ENCODE results near the gene SMARCA4.
A peak's percentile ranks its signal among the peaks of the same experiment; 100 is the strongest.

The SMARCA4 gene

GRCh38 chr19:10995926-10996600 lies 35.2 kb downstream of the SMARCA4 start:
- Histone ChIP-seq H3K27ac (no peak overlapping the region), H3K4me3 (no peak overlapping the region)

- no peak overlapping the region for H3K4me3 ChIP-seq
- no peak overlapping the region for H3K27ac ChIP-seq
Observed at GRCh38 chr19:10998045-10998533, 37.3 kb downstream of the SMARCA4 start.

GRCh38 chr19:10998666-10999065 lies 37.8 kb downstream of the SMARCA4 start:
- no peak overlapping the region for H3K4me3 ChIP-seq
- H3K27ac ChIP-seq = no peak overlapping the region

DNA sequence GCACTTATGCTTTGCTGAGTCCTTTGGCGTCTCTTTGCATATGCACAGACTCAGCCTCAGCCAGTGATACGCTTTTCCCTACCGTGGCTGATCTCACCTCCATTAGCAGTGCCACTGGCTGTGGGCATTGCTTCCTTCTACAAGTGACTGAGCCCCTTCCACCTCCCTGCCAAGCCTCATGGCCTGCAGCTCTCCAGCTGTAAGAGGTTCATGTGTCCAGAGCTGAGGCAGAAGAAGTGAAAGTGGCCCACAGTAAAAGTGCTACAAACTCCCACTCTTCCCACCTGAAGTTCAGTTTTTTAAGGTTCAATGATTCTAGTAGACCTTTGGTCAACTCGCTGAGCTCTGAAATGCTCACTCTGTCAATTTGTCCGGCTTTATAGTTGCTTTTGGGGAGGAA lies 44.7 kb downstream of the SMARCA4 start:
- Histone ChIP-seq H3K27ac (no peak overlapping the region), H3K4me3 (no peak overlapping the region)

DNA sequence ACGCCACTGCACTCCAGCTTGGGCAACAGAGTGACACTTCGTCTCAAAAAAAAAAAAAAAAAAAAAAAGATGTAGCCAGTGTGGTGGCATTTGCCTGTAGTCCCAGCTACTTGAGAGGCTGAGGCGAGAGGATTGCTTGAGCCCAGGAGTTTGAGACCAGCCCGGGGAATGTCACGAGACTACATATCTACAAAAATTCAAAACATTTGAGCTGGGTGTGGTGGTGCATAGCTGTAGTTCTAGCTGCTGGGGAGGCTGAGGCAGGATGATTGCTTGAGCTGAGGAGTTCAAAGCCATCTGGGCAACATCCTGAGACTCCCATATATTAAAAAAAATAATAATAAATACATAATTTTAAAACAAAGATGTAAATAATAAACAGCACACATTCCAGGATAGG lies 46.6 kb downstream of the SMARCA4 start:
- Histone ChIP-seq H3K27ac (no peak overlapping the region), H3K4me3 (no peak overlapping the region)

DNA sequence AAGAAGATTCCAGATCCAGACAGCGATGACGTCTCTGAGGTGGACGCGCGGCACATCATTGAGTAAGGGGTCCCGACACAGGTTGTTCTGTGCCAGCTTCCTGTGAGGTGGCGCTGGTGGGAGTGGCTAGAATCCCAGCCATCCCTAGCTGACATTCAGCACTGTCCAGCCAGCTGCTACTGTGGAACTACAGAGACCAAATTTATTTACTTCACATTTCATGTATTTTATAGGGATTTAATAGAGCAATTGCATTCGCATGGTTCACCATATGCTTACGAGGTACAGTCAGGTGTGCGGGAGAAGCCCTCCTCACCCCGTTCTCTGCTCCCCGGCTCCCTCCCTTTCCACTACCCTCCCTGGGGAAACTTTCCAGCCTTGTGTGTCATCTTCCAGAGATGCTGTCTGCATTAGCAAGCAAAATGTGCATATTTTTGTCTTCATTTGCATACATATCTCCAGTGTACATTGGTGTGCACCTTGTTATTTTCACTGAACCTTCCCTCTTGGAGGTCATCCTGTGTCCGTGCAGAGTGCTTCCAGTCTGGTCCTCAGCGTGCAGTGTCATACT lies 47.2 kb downstream of the SMARCA4 start:
- H3K4me3 ChIP-seq = no peak overlapping the region
- no peak overlapping the region for H3K27ac ChIP-seq

GRCh38 chr19:11010041-11010440 lies 49.2 kb downstream of the SMARCA4 start:
- Histone ChIP-seq H3K27ac (no peak overlapping the region), H3K4me3 (no peak overlapping the region)

GRCh38 chr19:11012507-11012906 lies 51.7 kb downstream of the SMARCA4 start:
- no peak overlapping the region for H3K27ac ChIP-seq
- no peak overlapping the region for H3K4me3 ChIP-seq

GRCh38 chr19:11013771-11014170 lies 52.9 kb downstream of the SMARCA4 start:
- Histone ChIP-seq H3K27ac (no peak overlapping the region), H3K4me3 (no peak overlapping the region)

GRCh38 chr19:11014403-11014911 lies 53.6 kb downstream of the SMARCA4 start:
- H3K27ac ChIP-seq = no peak overlapping the region
- no peak overlapping the region for H3K4me3 ChIP-seq

DNA sequence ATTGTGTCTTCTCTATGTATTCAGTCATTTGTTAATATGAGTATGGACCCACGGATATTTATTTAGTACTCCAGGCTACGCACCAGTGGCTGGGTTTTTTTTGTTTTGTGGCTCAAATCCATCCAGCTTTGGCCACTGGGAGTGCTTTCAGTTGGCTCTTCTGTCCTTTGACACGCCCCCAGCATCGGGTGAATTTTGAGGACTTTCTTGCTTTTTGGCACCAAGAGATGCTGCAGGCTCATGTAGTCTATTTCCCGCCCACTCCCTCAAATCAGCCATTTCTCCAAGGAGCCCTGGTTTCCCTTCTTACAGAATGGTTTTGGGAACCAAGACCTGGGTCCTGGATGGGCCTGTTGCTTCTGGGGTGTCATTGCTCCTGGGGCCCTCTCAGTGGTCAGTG lies 55.8 kb downstream of the SMARCA4 start:
- no peak overlapping the region for H3K27ac ChIP-seq
- no peak overlapping the region for H3K4me3 ChIP-seq

- Histone ChIP-seq H3K27ac (peak overlapping the region in 3 of 21 experiments; percentile 12 to 67 (median 17)), H3K4me3 (no peak overlapping the region)
Observed at GRCh38 chr19:11017275-11018035, 56.6 kb downstream of the SMARCA4 start.

- Histone ChIP-seq H3K4me3 (no peak overlapping the region), H3K27ac (peak overlapping the region in 8 of 21 experiments; percentile 6 to 67 (median 14))
Observed at GRCh38 chr19:11018179-11018578, 57.3 kb downstream of the SMARCA4 start.

DNA sequence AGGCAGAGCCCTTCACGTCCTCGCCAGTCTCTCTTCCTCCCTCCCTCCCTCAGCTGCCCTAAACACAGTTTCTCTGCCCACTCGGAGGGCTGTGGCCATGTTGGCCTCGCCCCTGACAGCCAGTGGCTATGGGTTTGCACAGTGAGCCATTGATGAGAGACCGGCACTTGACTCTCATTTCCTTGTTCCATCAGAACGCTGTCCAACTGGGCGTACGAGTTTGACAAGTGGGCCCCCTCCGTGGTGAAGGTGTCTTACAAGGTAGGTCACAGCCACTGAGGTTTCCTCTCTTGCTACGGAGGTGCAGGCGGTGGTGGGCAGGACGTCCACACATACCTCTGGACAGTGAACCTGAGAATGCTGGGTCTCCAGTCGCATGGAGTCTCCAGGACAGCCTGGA lies 57.9 kb downstream of the SMARCA4 start:
- Histone ChIP-seq H3K4me3 (no peak overlapping the region), H3K27ac (peak overlapping the region in 7 of 21 experiments; percentile 6 to 67 (median 17))

DNA sequence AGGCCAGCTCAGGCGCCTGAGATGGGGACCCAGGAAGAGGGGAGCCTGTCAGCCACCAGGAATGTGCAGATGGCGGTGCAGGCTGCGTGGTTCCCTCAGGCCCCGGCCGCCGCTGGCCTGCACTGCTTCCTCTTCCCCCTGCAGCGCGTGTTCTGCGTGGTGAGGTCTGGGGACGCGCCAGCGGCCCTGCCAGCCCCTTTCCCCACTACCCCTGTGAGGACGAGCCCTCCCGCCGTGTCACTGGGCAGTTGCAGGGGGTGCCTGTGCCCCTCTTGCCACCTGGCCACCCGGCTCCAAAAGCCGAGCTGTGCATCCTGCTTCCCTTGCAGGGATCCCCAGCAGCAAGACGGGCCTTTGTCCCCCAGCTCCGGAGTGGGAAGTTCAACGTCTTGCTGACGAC lies 58.4 kb downstream of the SMARCA4 start:
- Histone ChIP-seq H3K4me3 (no peak overlapping the region), H3K27ac (peak overlapping the region in 4 of 21 experiments; percentile 3 to 45 (median 21))

GRCh38 chr19:11019824-11020223 lies 59.0 kb downstream of the SMARCA4 start:
- no peak overlapping the region for H3K4me3 ChIP-seq
- H3K27ac ChIP-seq = peak overlapping the region in 1 of 21 experiments; percentile 25

DNA sequence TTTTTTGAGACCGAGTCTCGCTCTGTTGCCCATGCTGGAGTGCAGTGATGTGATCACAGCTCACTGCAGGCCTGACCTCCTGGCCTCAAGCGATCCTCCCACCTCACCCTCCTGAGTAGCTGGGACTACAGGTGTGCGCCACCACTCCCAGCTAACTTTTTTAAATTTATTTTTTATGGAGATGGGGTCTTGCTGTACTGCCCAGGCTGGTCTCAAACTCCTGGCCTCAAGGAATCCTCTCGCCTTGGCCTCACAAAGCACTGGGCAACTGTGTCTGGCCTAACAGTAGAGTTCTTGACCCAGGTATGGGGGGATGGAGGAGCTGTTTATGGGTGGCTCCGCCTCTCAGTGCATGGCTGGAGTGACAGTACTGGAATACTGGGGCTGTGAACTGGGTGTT lies 59.6 kb downstream of the SMARCA4 start:
- no peak overlapping the region for H3K27ac ChIP-seq
- no peak overlapping the region for H3K4me3 ChIP-seq

DNA sequence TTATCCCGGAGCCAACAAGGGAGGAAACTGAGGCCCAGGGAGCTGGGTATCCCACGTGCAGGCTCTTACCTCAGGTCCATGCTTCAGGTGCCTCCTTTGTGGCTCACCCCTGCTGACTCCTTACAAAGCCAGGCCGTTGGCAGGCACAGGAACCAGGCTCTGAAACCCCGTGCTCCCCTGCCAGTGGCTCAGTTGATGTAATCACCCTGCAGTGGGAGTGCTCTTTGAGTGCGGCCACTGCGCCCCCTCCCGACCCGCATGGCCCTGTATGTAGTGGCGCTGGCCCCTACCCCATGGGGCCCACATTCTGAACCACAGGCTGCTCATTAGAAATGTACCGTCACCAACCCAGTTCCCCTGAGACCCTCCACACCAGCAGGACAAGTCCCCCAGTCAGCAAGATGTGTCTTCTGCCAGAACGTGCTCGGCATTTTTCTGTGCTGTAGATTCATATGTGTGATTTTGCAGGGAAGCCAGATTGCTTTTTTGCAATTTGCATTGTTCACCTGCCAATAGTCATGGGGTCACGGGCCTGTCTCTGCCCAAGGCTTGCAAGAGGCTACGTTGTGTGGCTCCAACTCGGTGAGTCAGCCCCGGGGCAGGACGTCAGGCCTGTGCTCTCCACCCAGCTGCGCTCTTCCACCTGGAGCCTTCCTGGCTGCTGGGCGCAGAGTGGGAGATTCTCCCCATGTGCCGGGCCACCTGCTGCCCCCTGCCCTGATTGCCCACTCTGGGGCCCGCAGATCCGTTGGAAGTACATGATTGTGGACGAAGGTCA lies 60.3 kb downstream of the SMARCA4 start:
- H3K4me3 ChIP-seq = no peak overlapping the region
- H3K27ac ChIP-seq = no peak overlapping the region

GRCh38 chr19:11021760-11022144 lies 60.9 kb downstream of the SMARCA4 start:
- peak overlapping the region in 1 of 21 experiments; percentile 3 for H3K27ac ChIP-seq
- H3K4me3 ChIP-seq = no peak overlapping the region

- no peak overlapping the region for H3K27ac ChIP-seq
Observed at GRCh38 chr19:11023016-11023415, 62.2 kb downstream of the SMARCA4 start.

More at GRCh38 chr19:11023016-11023415, 62.2 kb downstream of the SMARCA4 start:
- no peak overlapping the region for H3K4me3 ChIP-seq

Measured in skin epidermis (tissue), 12 donors.